HG03175 (cell line): ENCODE data around the gene ARHGAP10.
A peak's percentile ranks its signal among the peaks of the same experiment; 100 is the strongest.
"Not testable (repeated sequence)": the region's sequence is repeated elsewhere in the genome, so short reads cannot be mapped to it uniquely, and the experiment has no call there.

Source experiments
- ATAC-seq: cut with Tn5 transposase; IDR thresholded peaks from one replicate; pipeline ENCODE4 v1.9.1; 2021; ENCODE audit warnings: mild to moderate bottlenecking, moderate library complexity; ENCODE audit not compliant: unreplicated experiment

ARHGAP10 gene

GRCh38 chr4:147885216-147885615, 153.3 kb downstream of the ARHGAP10 start:
- ATAC-seq: not testable (repeated sequence)

GRCh38 chr4:147891476-147892115, 159.7 kb downstream of the ARHGAP10 start:
- no peak for ATAC-seq

GRCh38 chr4:147899512-147899911, 167.6 kb downstream of the ARHGAP10 start:
- no peak for ATAC-seq

- no peak for ATAC-seq
Measured at GRCh38 chr4:147901388-147901787, 169.5 kb downstream of the ARHGAP10 start.

- no peak for ATAC-seq
Measured at GRCh38 chr4:147901916-147902315, 170.0 kb downstream of the ARHGAP10 start.

- ATAC-seq: no peak
Measured at GRCh38 chr4:147909225-147909624, 177.3 kb downstream of the ARHGAP10 start.

GRCh38 chr4:147910315-147910714, 178.4 kb downstream of the ARHGAP10 start:
- no peak for ATAC-seq

GRCh38 chr4:147912106-147912505, 180.2 kb downstream of the ARHGAP10 start:
- ATAC-seq: not testable (repeated sequence)

GRCh38 chr4:147913137-147913536, 181.2 kb downstream of the ARHGAP10 start:
- ATAC-seq: no peak

- no peak for ATAC-seq
Measured at GRCh38 chr4:147916351-147916750, 184.5 kb downstream of the ARHGAP10 start.

GRCh38 chr4:147923381-147923780, 191.5 kb downstream of the ARHGAP10 start:
- no peak for ATAC-seq

GRCh38 chr4:147923854-147924253, 192.0 kb downstream of the ARHGAP10 start:
- no peak for ATAC-seq

GRCh38 chr4:147924604-147925412, 192.9 kb downstream of the ARHGAP10 start:
- no peak for ATAC-seq

- ATAC-seq: no peak
Measured at GRCh38 chr4:147927377-147928137, 195.7 kb downstream of the ARHGAP10 start.

- no peak for ATAC-seq
Measured at GRCh38 chr4:147928400-147928799, 196.5 kb downstream of the ARHGAP10 start.

GRCh38 chr4:147929746-147930145, 197.9 kb downstream of the ARHGAP10 start:
- ATAC-seq: no peak

- peak; percentile 54 for ATAC-seq
Measured at GRCh38 chr4:147933316-147933715, 201.4 kb downstream of the ARHGAP10 start.

- ATAC-seq: no peak
Measured at GRCh38 chr4:147933779-147934178, 201.9 kb downstream of the ARHGAP10 start.

GRCh38 chr4:147938496-147938895, 206.6 kb downstream of the ARHGAP10 start:
- ATAC-seq: no peak

GRCh38 chr4:147940171-147940570, 208.3 kb downstream of the ARHGAP10 start:
- no peak for ATAC-seq

GRCh38 chr4:147941373-147941772, 209.5 kb downstream of the ARHGAP10 start:
- ATAC-seq: no peak

GRCh38 chr4:147942729-147943128, 210.8 kb downstream of the ARHGAP10 start:
- ATAC-seq: peak; percentile 39
